Activated effector memory CD4-positive, alpha-beta T cell treated with anti-CD3 and anti-CD28 coated beads, Interleukin-2, amount 50 U/mL, for 16 hours (primary cell): ENCODE measurements around the gene MAP3K12.
A peak's percentile ranks its signal among the peaks of the same experiment; 100 is the strongest.
"Not testable (repeated sequence)": the region's sequence is repeated elsewhere in the genome, so short reads cannot be mapped to it uniquely, and the experiment has no call there.

Experiments
- DNase-seq: peaks from one replicate; pipeline ENCODE4 v3.0.0-alpha.2; 2020

Gene MAP3K12, protein sequence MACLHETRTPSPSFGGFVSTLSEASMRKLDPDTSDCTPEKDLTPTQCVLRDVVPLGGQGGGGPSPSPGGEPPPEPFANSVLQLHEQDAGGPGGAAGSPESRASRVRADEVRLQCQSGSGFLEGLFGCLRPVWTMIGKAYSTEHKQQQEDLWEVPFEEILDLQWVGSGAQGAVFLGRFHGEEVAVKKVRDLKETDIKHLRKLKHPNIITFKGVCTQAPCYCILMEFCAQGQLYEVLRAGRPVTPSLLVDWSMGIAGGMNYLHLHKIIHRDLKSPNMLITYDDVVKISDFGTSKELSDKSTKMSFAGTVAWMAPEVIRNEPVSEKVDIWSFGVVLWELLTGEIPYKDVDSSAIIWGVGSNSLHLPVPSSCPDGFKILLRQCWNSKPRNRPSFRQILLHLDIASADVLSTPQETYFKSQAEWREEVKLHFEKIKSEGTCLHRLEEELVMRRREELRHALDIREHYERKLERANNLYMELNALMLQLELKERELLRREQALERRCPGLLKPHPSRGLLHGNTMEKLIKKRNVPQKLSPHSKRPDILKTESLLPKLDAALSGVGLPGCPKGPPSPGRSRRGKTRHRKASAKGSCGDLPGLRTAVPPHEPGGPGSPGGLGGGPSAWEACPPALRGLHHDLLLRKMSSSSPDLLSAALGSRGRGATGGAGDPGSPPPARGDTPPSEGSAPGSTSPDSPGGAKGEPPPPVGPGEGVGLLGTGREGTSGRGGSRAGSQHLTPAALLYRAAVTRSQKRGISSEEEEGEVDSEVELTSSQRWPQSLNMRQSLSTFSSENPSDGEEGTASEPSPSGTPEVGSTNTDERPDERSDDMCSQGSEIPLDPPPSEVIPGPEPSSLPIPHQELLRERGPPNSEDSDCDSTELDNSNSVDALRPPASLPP

DNA sequence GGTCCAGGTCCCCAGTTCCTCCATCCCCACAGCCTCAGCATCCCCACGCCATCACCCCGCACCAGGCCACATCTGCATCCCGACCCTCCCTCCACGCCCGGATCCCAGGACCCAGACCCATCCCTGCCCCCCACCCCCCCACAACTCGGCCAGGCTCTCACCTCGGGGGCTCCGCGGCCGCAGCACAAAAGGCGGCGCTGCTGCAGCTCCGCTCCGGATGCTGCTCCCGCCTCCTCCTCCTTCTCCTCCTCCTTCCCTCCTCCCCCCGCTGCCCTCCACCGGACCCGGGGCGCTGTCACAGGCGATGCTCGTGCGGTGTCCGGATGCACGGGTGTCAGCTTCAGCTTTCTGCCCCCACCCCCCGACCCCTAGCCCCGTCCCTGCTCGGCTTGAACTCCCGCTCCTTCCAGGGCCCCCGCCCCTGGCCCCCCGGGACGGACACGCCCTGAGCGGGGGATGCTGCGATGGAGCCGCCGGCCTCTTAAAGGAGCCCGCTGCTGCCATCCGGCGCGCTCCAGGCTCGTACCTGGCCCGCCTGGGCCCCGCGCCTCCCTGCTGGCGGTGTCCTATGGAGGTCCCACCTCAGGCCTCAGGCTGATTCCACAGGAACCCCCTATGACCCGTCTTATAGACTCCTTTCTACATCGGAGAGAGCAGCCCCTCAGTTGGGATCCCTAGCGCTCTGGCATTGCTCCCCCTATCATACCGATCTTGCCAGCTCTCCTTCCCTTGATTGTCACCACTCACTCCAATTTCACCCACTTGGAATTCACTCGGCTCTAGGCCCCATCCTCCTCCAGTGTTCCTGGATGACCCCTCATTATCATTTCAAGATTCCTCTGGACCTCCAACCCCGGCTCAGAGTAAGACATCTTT lies at the start of gene MAP3K12:
TSS of gene MAP3K12 (minus strand) at position 193 of the 876 bp plus-strand sequence. CDS start 12,067 bp downstream, outside the sequence.
- DNase-seq = peak; percentile 88

DNA sequence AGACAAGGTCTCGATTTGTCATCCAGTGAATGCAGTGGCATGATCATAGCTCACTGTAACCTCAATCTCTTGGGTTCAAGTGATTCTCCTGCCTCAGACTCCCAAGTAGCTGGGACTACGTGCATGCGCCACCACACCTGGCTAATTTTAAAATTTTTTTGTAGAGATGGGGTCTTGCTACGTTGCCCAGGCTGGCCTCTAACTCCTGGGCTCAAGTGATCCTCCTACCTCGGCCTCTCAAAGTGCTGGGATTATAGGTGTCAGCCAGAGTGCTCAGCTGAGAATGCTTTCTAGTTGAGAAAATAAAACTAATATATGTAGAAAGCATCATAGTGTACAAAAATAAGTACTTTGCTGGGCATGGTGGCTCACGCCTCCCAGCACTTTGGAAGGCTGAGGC lies 49.1 kb upstream of the MAP3K12 start:
- DNase-seq = not testable (repeated sequence)

DNA sequence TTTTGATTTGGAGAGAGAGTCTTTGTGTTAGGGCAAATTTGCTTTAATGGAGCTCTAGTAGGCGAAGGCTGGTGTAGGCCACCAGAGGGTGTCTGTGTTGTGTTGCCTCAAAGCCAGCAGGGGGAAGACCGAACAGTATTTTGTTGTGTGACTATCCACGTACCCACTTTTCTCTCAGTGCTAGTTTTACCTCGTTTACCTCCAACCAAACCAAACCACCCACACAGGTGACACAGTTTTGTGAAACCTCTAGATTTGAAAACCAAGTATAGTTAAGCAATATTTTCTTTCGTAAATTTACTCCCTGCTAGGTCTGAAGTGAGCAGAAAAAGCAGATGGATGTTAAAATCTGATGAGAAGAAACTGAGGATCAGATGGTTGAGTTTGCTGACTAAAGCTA lies 44.3 kb upstream of the MAP3K12 start:
- DNase-seq = peak; percentile 74

DNA sequence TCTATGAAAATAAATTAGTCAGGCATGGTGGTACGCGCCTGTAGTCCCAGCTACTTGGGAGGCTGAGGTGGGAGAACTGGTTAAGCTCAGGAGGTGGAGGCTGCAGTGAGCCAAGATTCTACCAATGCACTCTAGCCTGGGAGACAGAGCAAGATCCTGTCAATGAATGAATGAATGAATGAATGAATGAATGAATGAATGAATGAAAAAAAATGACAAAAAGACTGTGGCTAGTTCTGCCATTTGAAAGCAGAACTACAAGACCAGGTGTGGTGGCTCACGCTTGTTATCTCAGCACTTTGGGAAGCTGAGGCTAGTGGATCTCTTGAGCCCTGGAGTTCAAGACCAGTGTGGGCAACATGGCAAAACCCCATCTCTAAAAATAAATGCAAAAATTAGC lies 40.3 kb upstream of the MAP3K12 start:
- no peak for DNase-seq

DNA sequence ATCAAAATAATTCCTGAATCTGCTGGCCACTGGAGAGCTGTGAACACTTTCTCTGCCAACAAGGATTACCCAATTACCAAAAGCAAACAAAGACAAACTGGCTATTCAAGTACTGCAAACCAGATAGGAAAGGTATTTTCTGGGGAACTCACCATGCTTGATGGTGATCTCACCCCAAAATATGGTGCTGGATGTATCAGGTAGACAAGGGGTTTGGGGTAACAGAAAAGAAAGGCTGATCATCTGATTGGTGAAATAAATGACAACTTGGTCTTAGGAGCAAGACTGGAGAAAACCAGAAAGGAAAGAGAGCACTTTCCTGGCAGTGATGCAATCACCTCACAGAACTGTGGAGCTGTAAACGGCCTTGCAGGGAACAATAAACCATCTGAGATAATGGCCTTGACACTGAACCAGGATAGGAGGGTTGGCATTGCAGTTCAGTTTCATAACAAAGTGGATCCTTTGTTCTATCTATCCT lies 39.0 kb upstream of the MAP3K12 start:
- no peak for DNase-seq

DNA sequence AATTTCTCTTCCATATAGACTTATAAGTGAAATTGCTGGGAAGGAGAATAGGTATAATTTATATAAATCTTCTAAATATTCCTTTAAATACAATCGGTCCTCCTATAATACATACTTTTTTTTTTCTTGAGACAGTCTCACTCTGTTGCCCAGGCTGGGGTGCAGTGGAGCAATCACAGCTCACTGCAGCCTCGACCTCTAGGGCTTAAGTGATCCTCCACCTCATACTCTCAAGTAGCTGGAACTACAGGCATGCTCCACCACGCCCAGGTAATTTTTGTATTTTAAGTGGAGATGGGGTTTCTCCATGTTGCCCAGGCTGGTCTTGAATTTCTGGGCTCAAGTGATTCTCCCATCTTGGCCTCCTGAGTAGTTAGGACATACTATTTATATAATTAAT lies 37.7 kb upstream of the MAP3K12 start:
- no peak for DNase-seq

DNA sequence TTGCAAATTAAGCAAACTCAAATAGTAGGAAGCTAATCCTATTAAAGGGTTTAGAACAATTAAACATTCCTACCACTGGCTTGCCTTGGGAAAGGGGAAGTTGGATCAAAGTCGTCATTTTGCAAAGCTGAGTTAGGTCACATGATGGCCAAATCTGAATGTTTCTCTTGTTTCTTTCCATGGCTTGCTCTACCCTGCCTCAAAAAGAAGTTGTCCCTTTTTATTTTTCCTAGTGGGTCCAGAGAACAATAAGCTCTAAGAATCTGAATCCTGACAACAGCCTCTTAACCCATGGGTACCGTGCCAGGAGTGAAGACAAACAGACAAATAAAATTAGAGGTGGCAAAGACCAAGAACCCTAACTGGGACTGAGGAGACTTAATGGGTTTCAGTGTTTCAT lies 34.2 kb upstream of the MAP3K12 start:
- no peak for DNase-seq

DNA sequence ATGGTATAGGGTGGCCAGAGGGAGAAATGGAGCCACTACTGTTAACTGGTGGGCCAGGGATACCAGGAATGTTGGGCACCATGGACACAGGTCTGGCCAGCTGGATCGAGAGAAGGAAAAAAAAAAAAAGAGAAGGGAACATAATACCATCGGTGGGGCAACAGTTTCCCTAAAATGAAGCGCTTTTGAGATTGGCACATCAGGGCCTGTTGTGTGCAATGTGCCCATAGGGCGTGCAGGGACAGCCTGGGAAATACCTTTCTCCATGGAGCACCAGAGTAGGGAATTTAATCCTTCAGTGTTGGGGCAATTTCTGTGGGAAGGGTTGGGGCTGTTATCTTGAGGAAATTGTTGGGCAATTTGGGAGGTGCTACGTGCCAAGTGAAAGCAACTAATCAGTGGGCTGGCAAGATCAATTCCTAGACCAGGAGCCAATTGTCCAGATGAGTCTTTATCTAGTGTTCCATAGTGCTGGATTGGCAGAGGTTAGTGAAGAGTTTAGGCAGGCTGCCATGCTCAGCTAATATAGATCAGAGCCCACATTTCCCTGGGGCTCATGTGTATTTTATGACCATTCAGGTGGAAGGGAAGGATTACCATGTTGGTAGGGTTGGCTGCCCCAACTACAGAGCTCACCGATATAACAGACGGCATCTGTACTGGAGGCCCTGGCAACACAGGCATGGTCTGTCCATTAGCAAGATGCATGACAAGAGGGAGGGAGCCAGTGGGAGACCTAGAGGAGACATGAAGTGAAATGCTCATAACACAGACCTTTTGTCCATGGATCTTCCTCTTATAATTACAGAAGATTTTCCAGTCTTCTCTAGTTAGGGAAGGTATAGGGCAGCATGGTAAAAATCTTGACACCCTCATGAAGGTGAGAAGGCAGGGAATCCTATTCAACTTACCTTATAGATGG lies 33.5 kb upstream of the MAP3K12 start:
- no peak for DNase-seq

DNA sequence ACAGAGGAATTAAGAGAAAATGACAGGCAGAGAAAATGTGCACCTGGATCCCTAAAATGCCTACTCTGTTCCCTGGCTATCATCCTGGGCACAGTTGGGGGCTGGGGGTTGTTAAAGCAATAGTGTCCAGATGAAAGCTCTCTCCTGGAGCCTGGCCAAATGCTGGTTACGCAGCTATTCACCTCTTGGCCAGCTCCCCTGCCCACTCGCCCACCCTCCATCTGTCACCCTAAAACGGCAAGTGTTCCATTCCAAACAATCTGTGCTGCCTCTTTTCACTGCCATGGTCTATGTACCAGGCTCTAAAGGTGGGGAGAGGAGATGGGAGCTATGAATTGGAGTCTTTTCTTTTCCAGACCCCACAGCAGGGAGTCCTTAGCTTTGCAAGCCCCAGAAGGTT lies 32.8 kb upstream of the MAP3K12 start:
- DNase-seq = no peak

DNA sequence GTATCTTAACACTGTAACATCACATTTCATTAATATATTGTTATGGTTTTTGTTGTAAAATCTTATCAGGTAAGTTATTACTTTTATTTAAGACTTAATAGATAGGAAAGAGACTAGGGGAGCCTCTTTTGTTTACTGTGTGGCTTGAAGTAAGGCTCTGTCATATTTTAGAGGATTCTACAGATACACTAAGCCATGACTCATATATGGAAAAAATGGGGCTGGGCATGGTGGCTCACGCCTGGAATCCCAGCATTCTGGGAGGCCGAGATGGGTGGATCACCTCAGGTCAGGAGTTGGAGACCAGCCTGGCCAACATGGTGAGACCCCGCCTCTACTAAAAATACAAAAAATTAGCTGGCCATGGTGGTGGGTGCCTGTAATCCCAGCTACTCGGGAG lies 31.7 kb upstream of the MAP3K12 start:
- DNase-seq = no peak

DNA sequence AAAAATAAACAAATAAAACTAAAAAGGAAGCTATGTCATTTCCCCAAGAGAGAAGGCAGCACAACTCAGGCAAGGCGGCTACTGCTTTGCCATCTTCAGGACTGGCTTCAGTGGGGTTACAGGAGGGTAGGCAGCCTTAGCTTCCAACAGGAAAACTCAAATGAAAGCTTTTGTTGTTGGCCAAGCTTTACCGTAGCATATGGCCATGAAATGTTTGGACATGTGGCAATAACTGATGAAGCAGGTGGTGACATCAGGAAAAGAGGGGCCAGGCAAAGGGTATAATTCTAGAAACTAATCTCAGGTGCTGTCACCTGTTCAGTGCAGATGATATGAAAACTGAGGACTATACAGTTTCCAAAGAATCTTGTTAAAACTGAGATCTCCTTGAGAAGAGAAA lies 30.8 kb upstream of the MAP3K12 start:
- no peak for DNase-seq

DNA sequence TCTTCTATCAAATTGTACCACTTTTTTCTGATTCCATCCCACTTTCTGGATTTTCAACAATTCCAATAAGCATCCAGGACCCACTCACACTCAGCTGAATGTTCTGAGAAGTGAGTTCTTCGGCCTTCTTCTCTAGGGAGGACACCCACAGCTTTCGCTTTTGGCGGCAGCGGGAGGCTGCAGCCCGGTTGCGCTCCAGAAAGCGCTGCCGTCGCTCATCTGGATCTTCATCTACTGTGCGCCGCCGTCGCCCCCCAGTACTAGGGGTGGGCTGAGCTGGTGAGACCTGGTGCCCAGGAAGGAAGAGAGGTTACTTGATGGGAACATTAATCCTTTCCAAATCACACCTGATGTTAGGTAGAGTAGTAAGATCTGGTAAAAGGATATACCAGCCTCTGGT lies 25.2 kb upstream of the MAP3K12 start:
- no peak for DNase-seq

DNA sequence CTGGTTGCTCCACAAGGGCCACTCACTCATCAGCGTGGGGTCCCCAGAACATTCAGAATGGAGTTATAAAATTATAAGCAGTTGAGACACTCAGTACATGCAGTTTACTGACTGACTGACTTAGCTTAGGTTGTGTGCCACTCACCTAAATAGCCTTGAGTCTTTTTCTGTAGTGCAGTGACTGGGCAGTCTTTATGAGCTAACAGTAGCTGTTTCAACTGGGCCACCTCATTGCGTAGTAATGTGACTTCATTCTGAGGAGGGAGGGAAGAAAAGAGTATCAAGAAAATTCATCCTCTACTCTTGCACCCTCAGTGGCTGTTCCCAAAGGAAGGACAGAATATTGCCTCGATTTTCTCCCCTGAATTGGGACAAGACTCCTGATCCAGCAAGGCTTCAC lies 23.9 kb upstream of the MAP3K12 start:
- DNase-seq = no peak

DNA sequence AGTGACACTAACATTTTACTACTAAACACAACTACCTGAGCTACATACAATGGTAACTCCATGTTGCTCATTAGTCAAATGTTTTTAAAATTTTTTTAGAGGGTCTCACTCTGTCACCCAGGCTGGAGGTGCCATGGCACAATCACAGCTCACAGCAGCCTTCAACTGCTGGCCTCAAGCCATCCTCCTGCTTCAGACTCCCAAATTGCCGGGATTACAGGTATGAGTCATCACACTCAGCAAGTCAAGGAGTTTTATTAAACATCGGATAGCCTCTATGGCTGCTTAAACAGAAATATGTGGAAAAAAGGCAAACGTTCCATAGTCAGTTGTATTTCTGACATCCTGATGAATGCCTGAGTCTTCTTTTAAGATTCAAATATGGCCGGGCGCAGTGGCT lies 19.1 kb upstream of the MAP3K12 start:
- DNase-seq = no peak

DNA sequence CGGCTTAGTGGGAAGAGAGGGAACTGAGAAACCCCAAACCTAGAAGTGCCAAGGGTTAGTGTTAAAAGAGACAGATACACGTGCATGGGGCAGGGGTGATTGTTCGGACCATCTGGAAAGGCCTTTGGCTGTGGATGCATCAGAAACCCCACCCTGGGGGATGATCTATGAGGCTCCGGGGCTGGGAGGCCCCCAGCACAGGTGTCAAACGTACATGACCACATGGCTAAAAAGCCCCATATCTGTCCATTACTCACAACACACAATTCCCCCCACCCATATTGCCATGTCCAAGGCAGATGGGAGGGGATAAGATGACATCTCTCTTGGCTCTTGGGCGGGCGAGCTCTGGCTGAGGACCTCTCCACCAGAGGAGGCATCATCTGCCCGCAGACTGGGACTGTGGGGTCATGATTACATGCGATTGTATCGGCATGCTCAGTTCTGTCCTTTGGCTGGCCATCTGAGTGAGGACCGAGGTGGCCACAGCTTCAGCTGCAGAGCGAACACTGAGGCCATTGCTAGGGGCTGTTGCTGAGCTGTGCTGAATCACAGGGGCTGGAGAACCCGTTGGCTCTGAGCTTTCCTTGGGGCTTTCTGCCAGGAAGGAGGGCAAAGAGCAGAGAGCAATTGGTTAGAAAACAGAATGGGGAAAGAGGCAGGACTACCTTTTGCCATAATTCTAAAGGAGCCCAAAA lies 17.6 kb upstream of the MAP3K12 start:
- DNase-seq = peak; percentile 55

DNA sequence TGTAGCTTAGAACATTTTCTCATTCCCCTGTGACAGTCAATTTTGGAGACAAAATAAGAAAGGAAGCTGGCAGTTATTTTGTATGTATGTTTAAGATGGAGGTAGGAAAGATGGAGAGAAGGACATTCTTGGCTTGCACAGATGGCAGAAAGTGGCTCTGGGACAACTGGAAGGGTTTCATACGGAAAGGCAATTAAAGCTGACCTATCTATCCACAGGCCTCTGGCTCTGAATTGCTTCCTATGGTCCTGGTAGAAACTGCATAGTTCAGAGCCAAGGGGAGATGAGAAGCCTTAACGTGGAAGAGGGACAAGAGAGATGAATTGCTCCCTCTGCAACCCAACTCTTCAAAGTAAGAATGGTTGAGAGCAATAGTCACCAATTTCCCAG lies 16.0 kb upstream of the MAP3K12 start:
- DNase-seq = no peak

DNA sequence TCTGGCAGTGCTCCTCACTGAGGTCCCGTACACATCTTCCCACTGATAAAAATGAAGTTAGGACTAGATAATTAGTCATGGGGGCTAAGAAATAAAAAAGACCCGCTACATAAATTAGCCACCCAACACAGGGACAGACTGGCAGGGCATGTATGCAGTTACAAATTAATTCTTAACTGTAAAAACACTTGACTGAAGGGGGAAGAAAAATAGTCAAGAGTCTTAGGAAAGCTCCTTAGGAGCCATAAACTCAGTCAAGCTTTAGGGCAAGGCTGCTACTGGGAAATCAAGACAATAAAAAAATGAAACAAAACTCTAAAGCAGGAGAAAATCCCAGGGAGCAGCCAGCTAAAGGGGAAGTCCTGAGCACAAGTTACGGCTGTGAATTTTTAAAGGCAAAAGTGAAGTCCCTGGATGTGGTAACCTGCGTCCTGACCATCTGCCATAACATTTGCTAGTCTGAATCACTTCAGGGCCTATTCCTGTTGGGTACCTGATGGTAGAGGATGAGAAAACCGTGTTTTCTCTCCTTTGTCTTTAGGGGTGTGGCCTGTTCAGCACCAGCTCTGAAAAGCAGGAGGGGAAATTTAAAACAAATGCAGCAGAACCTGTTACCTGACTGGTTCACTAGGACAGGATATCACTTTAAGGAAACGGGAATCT lies 15.5 kb upstream of the MAP3K12 start:
- no peak for DNase-seq

DNA sequence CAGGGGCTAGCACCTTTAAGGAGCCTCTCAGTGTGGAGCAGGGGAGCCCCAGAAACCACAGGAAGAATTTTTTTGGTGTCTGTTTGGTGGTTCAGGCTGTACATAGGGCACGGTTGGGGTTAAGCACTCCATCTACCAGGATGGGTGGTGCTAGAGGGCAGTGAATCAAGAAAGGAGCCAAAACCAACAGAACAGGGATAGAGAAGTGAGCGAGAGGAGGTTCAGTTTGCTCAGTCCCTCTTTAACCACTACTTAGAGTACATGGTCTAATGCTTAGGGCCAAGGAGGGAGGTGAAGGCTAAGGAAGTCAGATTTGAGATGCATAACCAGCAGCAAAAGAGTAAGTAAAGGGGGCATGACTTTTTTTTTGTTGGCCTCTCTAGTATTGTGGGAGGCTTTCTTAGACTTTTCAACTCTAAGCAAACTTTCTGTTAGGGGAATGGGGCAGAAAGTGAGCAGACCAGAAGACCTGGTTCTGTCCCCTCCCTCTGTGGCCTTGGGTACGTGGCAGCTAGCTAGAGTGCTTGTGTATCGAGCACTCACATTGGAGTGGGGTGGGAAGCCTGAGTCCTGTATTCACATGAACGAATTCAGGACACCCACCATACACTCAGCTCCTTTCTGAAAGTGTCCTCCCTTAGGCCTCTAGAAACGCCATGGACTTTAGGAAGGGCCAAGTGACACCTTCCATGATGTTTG lies 14.6 kb upstream of the MAP3K12 start:
- no peak for DNase-seq

DNA sequence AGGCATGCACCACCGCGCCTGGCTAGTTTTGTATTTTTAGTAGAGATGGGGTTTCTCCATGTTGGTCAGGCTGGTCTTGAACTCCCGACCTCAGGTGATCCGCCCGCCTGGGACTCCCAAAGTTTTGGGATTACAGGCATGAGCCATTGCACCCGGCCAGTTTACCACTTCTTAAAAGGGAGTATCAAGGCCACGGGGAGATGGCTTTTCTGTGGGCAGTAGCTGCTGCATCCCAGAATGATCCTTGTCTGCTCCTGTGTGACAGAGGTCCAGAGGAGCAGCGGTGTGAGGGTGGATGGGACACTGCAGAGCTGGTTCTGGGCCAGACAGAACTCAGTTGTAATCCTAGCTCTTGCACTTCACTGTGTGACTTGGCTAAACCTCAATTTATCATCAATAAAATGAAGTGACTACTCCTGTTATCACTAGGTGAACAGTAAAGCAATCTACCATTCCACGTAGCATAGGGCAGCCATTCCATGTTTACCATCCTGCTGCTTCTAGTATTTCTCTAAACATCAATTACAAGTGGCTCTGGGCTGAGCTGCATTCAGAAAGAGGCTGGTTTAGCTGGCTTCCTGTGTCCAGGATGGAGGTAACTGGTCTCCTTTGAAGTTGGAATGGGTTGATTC lies 11.0 kb upstream of the MAP3K12 start:
- DNase-seq = peak; percentile 52
